GM12878 (cell line): ENCODE results near the gene CYP20A1. TPM values are rescaled to one million over a fixed set of nuclear protein-coding genes. Genes with fewer than 3 reads are reported as not detected.

Experiments
- polyA plus RNA-seq, 11 experiments: library from polyadenylated mRNA; depleted of rRNA in 4 of 11; unstranded in 6 of 11; stranded (reverse) in 5 of 11; fragments of >200 nt; fragmentation: Nextera tagmentation in 4 of 11; fragmentation: Illumina TruSeq in 1 of 11; extraction: Ambion mirVana in 4 of 11; extraction: Trizol in 1 of 11; gene quantifications; 1 replicate in 1 of 11; 2 replicates in 10 of 11; pipeline versions ENCODE4 v1.2.1 to v1.2.3, GENCODE V29; 2011 to 2016; ENCODE audit warnings: inconsistent platforms in 2 of 11, missing spikeins in 2 of 11, low read depth in 1 of 11
- small RNA-seq: library from RNA; depleted of rRNA; stranded (forward); fragments of <200 nt; gene quantifications from one replicate; pipeline ENCODE3, GENCODE V24; 2014
- total RNA-seq, 4 experiments: library from RNA; depleted of rRNA in 3 of 4; stranded (reverse); fragments of >200 nt in 3 of 4; fragmentation: Illumina TruSeq in 1 of 4; extraction: Trizol in 1 of 4; gene quantifications; 2 replicates each; pipeline versions ENCODE4 v1.2.1 to v1.2.3, GENCODE V29; 2013 to 2021

CYP20A1 gene
- total and polyA plus RNA-seq, 10 of the 15 experiments (the other 5 are each of a cell fraction or from before 2014, with no cell fraction given), result 8.3 to 19.1 (median 12.9) TPM

Small RNA genes within 50 kb of the gene (small RNA-seq; reads per million reads assigned to genes)
- gene RN7SL670P, result not detected

Other genes with a start within 250 kb of the CYP20A1 start
- gene NBEAL1, start 224.1 kb upstream of the CYP20A1 start, total RNA-seq (2014; rRNA removed), result 7.5 and 9.2 TPM in 2 replicates
- gene NBEAL1, start 224.1 kb upstream of the CYP20A1 start, total RNA-seq (2014; rRNA removed; fragmentation: Illumina TruSeq; extraction: Trizol), result 10.7 and 12.4 TPM in 2 replicates
- 6.6 and 10.0 TPM in 2 replicates for gene NBEAL1, start 224.1 kb upstream of the CYP20A1 start, total RNA-seq (2021)
- gene NBEAL1, start 224.1 kb upstream of the CYP20A1 start, polyA plus RNA-seq (2011; rRNA removed), result 7.4 and 8.7 TPM in 2 replicates
- 11.3 and 16.1 TPM in 2 replicates for gene NBEAL1, start 224.1 kb upstream of the CYP20A1 start, polyA plus RNA-seq (2014; fragmentation: Illumina TruSeq; extraction: Trizol)
- gene NBEAL1, start 224.1 kb upstream of the CYP20A1 start, polyA plus RNA-seq (2014; fragmentation: Nextera tagmentation; extraction: Ambion mirVana), result 1 to 10 TPM; 1.9 to 3.6 TPM
- gene NBEAL1, start 224.1 kb upstream of the CYP20A1 start, polyA plus RNA-seq (2014; rRNA removed), result 2.6 and 3.3 TPM in 2 replicates
- gene NBEAL1, start 224.1 kb upstream of the CYP20A1 start, polyA plus RNA-seq (2016; fragmentation: Nextera tagmentation; extraction: Ambion mirVana), result 1 to 10 TPM; 6.7 to 7.0 TPM
- 15.2 and 21.1 TPM in 2 replicates for gene ABI2, start 89.4 kb downstream of the CYP20A1 start, total RNA-seq (2014; rRNA removed)
- 27.5 and 28.3 TPM in 2 replicates for gene ABI2, start 89.4 kb downstream of the CYP20A1 start, total RNA-seq (2014; rRNA removed; fragmentation: Illumina TruSeq; extraction: Trizol)
- 43.3 and 44.8 TPM in 2 replicates for gene ABI2, start 89.4 kb downstream of the CYP20A1 start, total RNA-seq (2021)
- 29.4 and 38.3 TPM in 2 replicates for gene ABI2, start 89.4 kb downstream of the CYP20A1 start, polyA plus RNA-seq (2011; rRNA removed)
- 44.5 and 48.8 TPM in 2 replicates for gene ABI2, start 89.4 kb downstream of the CYP20A1 start, polyA plus RNA-seq (2014; fragmentation: Illumina TruSeq; extraction: Trizol)
- 10 to 100 TPM in 1 of 2 experiments, 1 to 10 TPM in 1; 8.9 to 14.2 TPM for gene ABI2, start 89.4 kb downstream of the CYP20A1 start, polyA plus RNA-seq (2014; fragmentation: Nextera tagmentation; extraction: Ambion mirVana)
- gene ABI2, start 89.4 kb downstream of the CYP20A1 start, polyA plus RNA-seq (2014; rRNA removed), result 28.2 and 31.2 TPM in 2 replicates
- 10 to 100 TPM; 42.3 TPM for gene ABI2, start 89.4 kb downstream of the CYP20A1 start, polyA plus RNA-seq (2016; fragmentation: Nextera tagmentation; extraction: Ambion mirVana)